ENCODE data around the gene CCL11.
"Not testable (repeated sequence)": the region's sequence is repeated elsewhere in the genome, so short reads cannot be mapped to it uniquely, and the experiment has no call there.

CCL11 gene

GRCh38 chr17:34307110-34307509, 21.6 kb downstream of the CCL11 start:
- Histone ChIP-seq H3K27me3 (ENCODE audit: control insufficient read depth in 1 of 2, insufficient read depth in 2 of 2, low read length in 2 of 2) (no peaks in the 10 kb centered on the region), H3K36me3 (ENCODE audit: control insufficient read depth in 2 of 2, insufficient read depth in 2 of 2, low read length in 2 of 2) (no peaks in the 10 kb centered on the region), H3K4me3 (ENCODE audit: low read length in 2 of 2) (no peak overlapping the region), H3K4me1 (ENCODE audit: control insufficient read depth, insufficient read depth, low read length) (peaks cover 3% of the 10 kb centered on the region), H3K9ac (ENCODE audit: low read length in 2 of 2) (no peak overlapping the region), H3K27ac (ENCODE audit: low read length) (no peak overlapping the region), H3K9me3 (ENCODE audit: control insufficient read depth in 2 of 2, low read length in 2 of 2) (no peaks in the 10 kb centered on the region)

DNA sequence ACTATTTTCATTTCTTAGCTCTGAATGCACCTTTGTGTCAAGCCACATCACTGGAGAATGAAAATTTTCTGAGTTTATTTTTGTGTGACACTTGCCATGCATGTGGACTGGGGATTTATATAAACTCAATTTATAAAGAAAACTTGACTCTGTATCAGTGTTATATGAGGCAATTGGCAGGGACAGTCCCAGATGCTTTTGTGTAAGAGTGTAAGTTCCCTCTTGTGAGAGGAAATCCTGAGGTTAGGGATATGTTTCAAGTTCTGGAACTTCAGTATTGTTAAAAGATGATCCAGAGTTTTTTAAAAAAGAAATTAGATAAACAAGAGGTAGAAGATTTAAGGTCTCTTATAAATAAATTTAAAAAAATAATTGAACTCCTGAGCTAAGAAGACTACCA, 22.8 kb downstream of the CCL11 start:
- H3K36me3 ChIP-seq (ENCODE audit: control insufficient read depth in 2 of 2, insufficient read depth in 2 of 2, low read length in 2 of 2) = no peaks in the 10 kb centered on the region
- no peak overlapping the region for H3K27ac ChIP-seq (ENCODE audit: low read length)
- H3K9me3 ChIP-seq (ENCODE audit: control insufficient read depth in 2 of 2, low read length in 2 of 2) = no peaks in the 10 kb centered on the region
- H3K27me3 ChIP-seq (ENCODE audit: control insufficient read depth in 1 of 2, insufficient read depth in 2 of 2, low read length in 2 of 2) = no peaks in the 10 kb centered on the region
- H3K9ac ChIP-seq (ENCODE audit: low read length in 2 of 2) = no peak overlapping the region
- H3K4me3 ChIP-seq (ENCODE audit: low read length in 2 of 2) = no peak overlapping the region
- H3K4me1 ChIP-seq (ENCODE audit: control insufficient read depth, insufficient read depth, low read length) = peaks cover 3% of the 10 kb centered on the region

DNA sequence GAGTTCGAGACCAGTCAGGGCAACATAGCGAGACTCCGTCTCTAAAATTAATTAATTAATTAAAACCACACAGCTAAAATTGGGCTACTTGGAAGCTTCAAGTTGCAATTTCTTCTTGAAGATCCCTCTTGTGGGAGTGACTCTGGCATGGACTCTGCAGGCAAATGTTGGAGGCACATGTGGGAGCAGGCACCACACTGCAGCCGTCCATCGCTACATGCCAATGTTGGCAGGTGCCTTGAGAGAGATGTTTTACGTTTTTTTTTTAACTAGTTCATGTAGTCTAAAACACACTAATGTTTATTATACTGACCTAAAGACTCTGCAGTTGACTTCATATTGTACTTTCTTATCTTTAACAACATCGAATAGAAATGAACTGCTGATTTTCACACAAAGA, 25.7 kb downstream of the CCL11 start:
- no peaks in the 10 kb centered on the region for H3K36me3 ChIP-seq (ENCODE audit: control insufficient read depth in 2 of 2, insufficient read depth in 2 of 2, low read length in 2 of 2)
- H3K9me3 ChIP-seq (ENCODE audit: control insufficient read depth in 2 of 2, low read length in 2 of 2) = no peaks in the 10 kb centered on the region
- peaks cover 9% of the 10 kb centered on the region for H3K4me1 ChIP-seq (ENCODE audit: control insufficient read depth, insufficient read depth, low read length)
- H3K27ac ChIP-seq (ENCODE audit: low read length) = no peak overlapping the region
- H3K9ac ChIP-seq (ENCODE audit: low read length in 2 of 2) = no peak overlapping the region
- no peak overlapping the region for H3K4me3 ChIP-seq (ENCODE audit: low read length in 2 of 2)
- H3K27me3 ChIP-seq (ENCODE audit: control insufficient read depth in 1 of 2, insufficient read depth in 2 of 2, low read length in 2 of 2) = no peaks in the 10 kb centered on the region

- Histone ChIP-seq H3K27me3 (ENCODE audit: control insufficient read depth in 1 of 2, insufficient read depth in 2 of 2, low read length in 2 of 2) (no peaks in the 10 kb centered on the region), H3K9me3 (ENCODE audit: control insufficient read depth in 2 of 2, low read length in 2 of 2) (no peaks in the 10 kb centered on the region), H3K27ac (ENCODE audit: low read length) (peak overlapping the region; percentile 50), H3K9ac (ENCODE audit: low read length in 2 of 2) (no peak overlapping the region), H3K4me3 (ENCODE audit: low read length in 2 of 2) (no peak overlapping the region), H3K4me1 (ENCODE audit: control insufficient read depth, insufficient read depth, low read length) (peaks cover 7% of the 10 kb centered on the region), H3K36me3 (ENCODE audit: control insufficient read depth in 2 of 2, insufficient read depth in 2 of 2, low read length in 2 of 2) (no peaks in the 10 kb centered on the region)
These were observed 26.5 kb downstream of the CCL11 start for GRCh38 chr17:34312080-34312479.

GRCh38 chr17:34313164-34313563, 27.6 kb downstream of the CCL11 start:
- no peaks in the 10 kb centered on the region for H3K27me3 ChIP-seq (ENCODE audit: control insufficient read depth in 1 of 2, insufficient read depth in 2 of 2, low read length in 2 of 2)
- peaks cover 7% of the 10 kb centered on the region for H3K4me1 ChIP-seq (ENCODE audit: control insufficient read depth, insufficient read depth, low read length)
- H3K4me3 ChIP-seq (ENCODE audit: low read length in 2 of 2) = no peak overlapping the region
- H3K36me3 ChIP-seq (ENCODE audit: control insufficient read depth in 2 of 2, insufficient read depth in 2 of 2, low read length in 2 of 2) = no peaks in the 10 kb centered on the region
- H3K9me3 ChIP-seq (ENCODE audit: control insufficient read depth in 2 of 2, low read length in 2 of 2) = no peaks in the 10 kb centered on the region
- peak overlapping the region; percentile 50 for H3K27ac ChIP-seq (ENCODE audit: low read length)
- no peak overlapping the region for H3K9ac ChIP-seq (ENCODE audit: low read length in 2 of 2)

DNA sequence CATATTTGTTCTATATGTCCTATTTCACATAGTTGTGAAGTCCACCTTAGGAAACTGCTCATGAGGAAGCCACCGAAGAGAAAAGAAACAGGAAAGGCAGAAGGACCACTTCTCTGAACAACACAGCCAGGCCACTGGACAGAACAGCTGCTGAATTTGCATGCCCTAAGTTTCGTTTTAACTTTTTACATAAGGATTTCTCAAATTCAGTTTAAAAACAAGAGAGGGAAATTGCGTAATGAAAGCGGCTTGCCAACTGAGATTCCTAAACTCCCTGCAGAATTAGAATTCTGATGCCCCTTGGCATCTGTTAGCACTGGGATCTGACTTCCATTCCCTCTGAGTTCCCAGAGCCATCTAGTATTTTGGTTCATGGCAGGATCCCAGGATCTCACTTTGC, 28.7 kb downstream of the CCL11 start:
- Histone ChIP-seq H3K27ac (ENCODE audit: low read length) (peak overlapping the region; percentile 43), H3K4me3 (ENCODE audit: low read length in 2 of 2) (no peak overlapping the region)

GRCh38 chr17:34318474-34318873, 32.9 kb downstream of the CCL11 start:
- H3K9ac ChIP-seq (ENCODE audit: low read length in 2 of 2) = no peak overlapping the region
- peaks cover 0 to 2% of the 10 kb centered on the region in 2 donors for H3K9me3 ChIP-seq (ENCODE audit: control insufficient read depth in 2 of 2, low read length in 2 of 2)
- H3K4me1 ChIP-seq (ENCODE audit: control insufficient read depth, insufficient read depth, low read length) = peaks cover 7% of the 10 kb centered on the region
- H3K36me3 ChIP-seq (ENCODE audit: control insufficient read depth in 2 of 2, insufficient read depth in 2 of 2, low read length in 2 of 2) = no peaks in the 10 kb centered on the region
- no peak overlapping the region for H3K4me3 ChIP-seq (ENCODE audit: low read length in 2 of 2)
- no peak overlapping the region for H3K27ac ChIP-seq (ENCODE audit: low read length)
- no peaks in the 10 kb centered on the region for H3K27me3 ChIP-seq (ENCODE audit: control insufficient read depth in 1 of 2, insufficient read depth in 2 of 2, low read length in 2 of 2)

More for the DNA sequence above, 28.7 kb downstream of the CCL11 start:
- Histone ChIP-seq H3K36me3 (ENCODE audit: control insufficient read depth in 2 of 2, insufficient read depth in 2 of 2, low read length in 2 of 2) (no peaks in the 10 kb centered on the region), H3K9ac (ENCODE audit: low read length in 2 of 2) (no peak overlapping the region), H3K4me1 (ENCODE audit: control insufficient read depth, insufficient read depth, low read length) (peaks cover 7% of the 10 kb centered on the region), H3K27me3 (ENCODE audit: control insufficient read depth in 1 of 2, insufficient read depth in 2 of 2, low read length in 2 of 2) (no peaks in the 10 kb centered on the region), H3K9me3 (ENCODE audit: control insufficient read depth in 2 of 2, low read length in 2 of 2) (no peaks in the 10 kb centered on the region)

- H3K27me3 ChIP-seq (ENCODE audit: control insufficient read depth in 1 of 2, insufficient read depth in 2 of 2, low read length in 2 of 2) = no peaks in the 10 kb centered on the region
- H3K9ac ChIP-seq (ENCODE audit: low read length in 2 of 2) = no peak within 1 kb of the TSS
- H3K27ac ChIP-seq (ENCODE audit: low read length) = no peak within 1 kb of the TSS
- H3K9me3 ChIP-seq (ENCODE audit: control insufficient read depth in 2 of 2, low read length in 2 of 2) = peaks cover 0 to 2% of the 10 kb centered on the region in 2 donors
- no peak within 1 kb of the TSS for H3K4me3 ChIP-seq (ENCODE audit: low read length in 2 of 2)
- H3K36me3 ChIP-seq (ENCODE audit: control insufficient read depth in 2 of 2, insufficient read depth in 2 of 2, low read length in 2 of 2) = no peaks in the 10 kb centered on the region
- H3K4me1 ChIP-seq (ENCODE audit: control insufficient read depth, insufficient read depth, low read length) = peaks cover 2% of the 10 kb centered on the region
These were observed 33.5 kb downstream of the CCL11 start, which contains the start of gene CCL8 for GRCh38 chr17:34319039-34319483. Gene CCL8 (plus strand): TSS chr17:34319435. CDS start chr17:34319502, 67 bp downstream.

DNA sequence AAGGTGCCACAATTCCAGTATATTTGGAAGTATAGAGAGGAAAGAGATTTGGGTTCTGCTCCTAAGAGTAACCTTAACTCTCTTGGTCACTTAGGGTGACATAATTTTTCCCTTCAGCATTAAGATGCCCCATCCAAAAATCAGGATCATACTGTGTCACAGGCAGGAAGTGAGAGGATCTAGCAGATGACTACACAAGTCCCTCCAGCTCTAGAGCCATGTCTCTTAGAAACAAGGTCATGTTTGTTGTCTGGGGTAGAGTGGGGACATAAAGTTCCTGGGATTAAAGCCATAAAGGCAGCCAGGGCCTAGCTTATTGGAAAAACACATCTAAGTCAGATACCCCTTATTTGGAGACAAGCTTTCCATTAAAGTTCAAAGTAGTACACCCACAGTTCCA, 36.4 kb downstream of the CCL11 start:
- Histone ChIP-seq H3K4me3 (ENCODE audit: low read length in 2 of 2) (no peak overlapping the region), H3K36me3 (ENCODE audit: control insufficient read depth in 2 of 2, insufficient read depth in 2 of 2, low read length in 2 of 2) (no peaks in the 10 kb centered on the region), H3K9me3 (ENCODE audit: control insufficient read depth in 2 of 2, low read length in 2 of 2) (peaks cover 0 to 2% of the 10 kb centered on the region in 2 donors), H3K9ac (ENCODE audit: low read length in 2 of 2) (no peak overlapping the region), H3K27me3 (ENCODE audit: control insufficient read depth in 1 of 2, insufficient read depth in 2 of 2, low read length in 2 of 2) (no peaks in the 10 kb centered on the region), H3K4me1 (ENCODE audit: control insufficient read depth, insufficient read depth, low read length) (no peaks in the 10 kb centered on the region), H3K27ac (ENCODE audit: low read length) (no peak overlapping the region)

DNA sequence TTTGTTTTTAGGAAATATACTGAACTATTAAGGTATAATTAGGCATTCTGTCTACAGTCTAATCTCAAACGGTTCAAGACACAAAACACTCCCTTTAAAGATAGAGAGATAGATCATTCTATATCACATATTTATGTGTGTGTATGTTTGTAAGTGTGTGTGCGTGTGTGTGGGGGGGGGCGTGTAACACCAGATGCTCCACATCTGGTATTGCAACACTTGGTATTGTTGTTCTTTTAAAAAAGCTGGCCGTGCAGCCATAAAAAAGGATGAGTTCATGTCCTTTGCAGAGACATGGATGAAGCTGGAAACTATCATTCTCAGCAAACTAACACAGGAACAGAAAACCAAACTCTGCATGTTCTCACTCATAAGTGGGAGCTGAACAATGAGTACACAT, 42.0 kb downstream of the CCL11 start:
- not testable (repeated sequence) for H3K9ac ChIP-seq (ENCODE audit: low read length in 2 of 2); H3K4me3 ChIP-seq (ENCODE audit: low read length in 2 of 2); H3K9me3 ChIP-seq (ENCODE audit: control insufficient read depth in 2 of 2, low read length in 2 of 2); H3K36me3 ChIP-seq (ENCODE audit: control insufficient read depth in 2 of 2, insufficient read depth in 2 of 2, low read length in 2 of 2); H3K4me1 ChIP-seq (ENCODE audit: control insufficient read depth, insufficient read depth, low read length); H3K27ac ChIP-seq (ENCODE audit: low read length); H3K27me3 ChIP-seq (ENCODE audit: control insufficient read depth in 1 of 2, insufficient read depth in 2 of 2, low read length in 2 of 2)

DNA sequence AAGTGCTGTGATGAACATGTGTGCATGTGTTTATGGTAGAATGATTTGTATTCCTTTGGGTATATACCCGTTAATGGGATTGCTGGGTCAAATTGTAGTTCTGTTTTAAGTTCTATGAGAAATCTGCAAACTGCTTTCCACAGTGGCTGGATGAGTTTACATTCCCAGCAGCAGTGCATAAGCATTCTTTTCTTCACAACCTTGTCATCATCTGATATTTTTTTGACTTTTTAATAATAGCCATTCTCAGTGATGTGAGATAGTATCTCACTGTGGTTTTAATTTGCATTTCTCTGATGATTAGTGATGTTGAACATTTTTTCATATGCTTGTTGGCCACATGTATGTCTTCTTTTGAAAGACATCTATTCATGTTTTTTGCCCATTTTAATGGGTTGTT, 52.2 kb downstream of the CCL11 start:
- H3K36me3 ChIP-seq (ENCODE audit: control insufficient read depth in 2 of 2, insufficient read depth in 2 of 2, low read length in 2 of 2) = no peaks in the 10 kb centered on the region
- H3K9ac ChIP-seq (ENCODE audit: low read length in 2 of 2) = no peak overlapping the region
- no peak overlapping the region for H3K27ac ChIP-seq (ENCODE audit: low read length)
- H3K27me3 ChIP-seq (ENCODE audit: control insufficient read depth in 1 of 2, insufficient read depth in 2 of 2, low read length in 2 of 2) = no peaks in the 10 kb centered on the region
- H3K9me3 ChIP-seq (ENCODE audit: control insufficient read depth in 2 of 2, low read length in 2 of 2) = no peaks in the 10 kb centered on the region
- no peak overlapping the region for H3K4me3 ChIP-seq (ENCODE audit: low read length in 2 of 2)
- no peaks in the 10 kb centered on the region for H3K4me1 ChIP-seq (ENCODE audit: control insufficient read depth, insufficient read depth, low read length)
